ENCODE results near the gene GRB10.

DNA sequence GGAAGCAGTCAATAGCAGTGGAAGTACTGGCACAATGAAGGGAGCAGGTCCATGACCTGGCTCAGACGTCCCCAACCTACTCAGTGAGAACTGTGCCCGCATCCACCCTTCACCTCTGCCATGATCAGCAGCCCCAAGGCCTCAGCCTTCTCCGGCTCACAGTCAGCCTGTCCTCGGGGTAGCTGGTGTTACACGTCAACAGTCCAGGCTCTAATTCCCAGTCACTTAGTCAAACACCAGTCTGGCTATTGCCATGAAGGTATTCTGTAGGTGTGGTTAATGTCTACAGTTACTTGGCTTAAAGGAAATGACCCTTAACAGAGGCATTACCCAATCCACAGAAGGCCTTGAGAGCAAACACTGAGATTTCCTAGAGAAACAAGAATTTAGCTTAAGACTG, 49.1 kb downstream of the GRB10 start:
- TF ChIP-seq EZH2 (IDR thresholded peaks at IDR 0.05), result no peak
- TF ChIP-seq, protein P1, sequence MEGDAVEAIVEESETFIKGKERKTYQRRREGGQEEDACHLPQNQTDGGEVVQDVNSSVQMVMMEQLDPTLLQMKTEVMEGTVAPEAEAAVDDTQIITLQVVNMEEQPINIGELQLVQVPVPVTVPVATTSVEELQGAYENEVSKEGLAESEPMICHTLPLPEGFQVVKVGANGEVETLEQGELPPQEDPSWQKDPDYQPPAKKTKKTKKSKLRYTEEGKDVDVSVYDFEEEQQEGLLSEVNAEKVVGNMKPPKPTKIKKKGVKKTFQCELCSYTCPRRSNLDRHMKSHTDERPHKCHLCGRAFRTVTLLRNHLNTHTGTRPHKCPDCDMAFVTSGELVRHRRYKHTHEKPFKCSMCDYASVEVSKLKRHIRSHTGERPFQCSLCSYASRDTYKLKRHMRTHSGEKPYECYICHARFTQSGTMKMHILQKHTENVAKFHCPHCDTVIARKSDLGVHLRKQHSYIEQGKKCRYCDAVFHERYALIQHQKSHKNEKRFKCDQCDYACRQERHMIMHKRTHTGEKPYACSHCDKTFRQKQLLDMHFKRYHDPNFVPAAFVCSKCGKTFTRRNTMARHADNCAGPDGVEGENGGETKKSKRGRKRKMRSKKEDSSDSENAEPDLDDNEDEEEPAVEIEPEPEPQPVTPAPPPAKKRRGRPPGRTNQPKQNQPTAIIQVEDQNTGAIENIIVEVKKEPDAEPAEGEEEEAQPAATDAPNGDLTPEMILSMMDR (IDR thresholded peaks at IDR 0.05), result no peak

Data from neural progenitor cell (in vitro differentiated cells).